GM12875 (cell line): ENCODE measurements around the gene VGLL4.

ENCODE experiments used
- H3K4me3 ChIP-seq: one replicate; pipeline ENCODE4 v1.5.1; 2011; ENCODE audit warnings: low read depth, low read length, control low read depth
- TF ChIP-seq, protein P1 (sequence below): IDR thresholded peaks from 2 replicates; pipeline ENCODE4 v1.5.1; 2011; ENCODE audit warnings: low read depth, mild to moderate bottlenecking, control low read depth, inconsistent platforms, low read length, moderate library complexity, borderline replicate concordance; ENCODE audit not compliant: insufficient read depth

Gene VGLL4

DNA sequence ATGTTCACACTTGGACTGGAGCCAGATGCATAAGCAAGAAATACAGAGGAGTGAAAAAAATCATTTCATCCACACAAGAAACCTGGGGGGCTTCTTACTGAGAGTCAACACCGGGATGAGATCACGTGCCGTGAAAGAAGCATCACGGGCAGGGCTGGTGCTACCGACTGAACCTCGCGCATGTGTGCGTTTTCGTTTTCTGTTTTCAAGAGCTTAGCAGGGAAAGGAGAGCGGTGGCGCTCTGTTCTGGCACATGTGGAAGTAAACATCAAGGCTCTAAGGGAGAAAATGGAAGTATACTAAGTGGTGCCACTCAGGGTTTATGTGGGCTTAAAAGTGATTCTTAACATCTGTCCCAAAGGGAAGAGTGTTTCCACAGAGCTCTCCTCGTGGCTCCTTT, 55.9 kb downstream of the VGLL4 start:
- TF ChIP-seq, protein P1, sequence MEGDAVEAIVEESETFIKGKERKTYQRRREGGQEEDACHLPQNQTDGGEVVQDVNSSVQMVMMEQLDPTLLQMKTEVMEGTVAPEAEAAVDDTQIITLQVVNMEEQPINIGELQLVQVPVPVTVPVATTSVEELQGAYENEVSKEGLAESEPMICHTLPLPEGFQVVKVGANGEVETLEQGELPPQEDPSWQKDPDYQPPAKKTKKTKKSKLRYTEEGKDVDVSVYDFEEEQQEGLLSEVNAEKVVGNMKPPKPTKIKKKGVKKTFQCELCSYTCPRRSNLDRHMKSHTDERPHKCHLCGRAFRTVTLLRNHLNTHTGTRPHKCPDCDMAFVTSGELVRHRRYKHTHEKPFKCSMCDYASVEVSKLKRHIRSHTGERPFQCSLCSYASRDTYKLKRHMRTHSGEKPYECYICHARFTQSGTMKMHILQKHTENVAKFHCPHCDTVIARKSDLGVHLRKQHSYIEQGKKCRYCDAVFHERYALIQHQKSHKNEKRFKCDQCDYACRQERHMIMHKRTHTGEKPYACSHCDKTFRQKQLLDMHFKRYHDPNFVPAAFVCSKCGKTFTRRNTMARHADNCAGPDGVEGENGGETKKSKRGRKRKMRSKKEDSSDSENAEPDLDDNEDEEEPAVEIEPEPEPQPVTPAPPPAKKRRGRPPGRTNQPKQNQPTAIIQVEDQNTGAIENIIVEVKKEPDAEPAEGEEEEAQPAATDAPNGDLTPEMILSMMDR: no peak
- no peak overlapping the region for H3K4me3 ChIP-seq

DNA sequence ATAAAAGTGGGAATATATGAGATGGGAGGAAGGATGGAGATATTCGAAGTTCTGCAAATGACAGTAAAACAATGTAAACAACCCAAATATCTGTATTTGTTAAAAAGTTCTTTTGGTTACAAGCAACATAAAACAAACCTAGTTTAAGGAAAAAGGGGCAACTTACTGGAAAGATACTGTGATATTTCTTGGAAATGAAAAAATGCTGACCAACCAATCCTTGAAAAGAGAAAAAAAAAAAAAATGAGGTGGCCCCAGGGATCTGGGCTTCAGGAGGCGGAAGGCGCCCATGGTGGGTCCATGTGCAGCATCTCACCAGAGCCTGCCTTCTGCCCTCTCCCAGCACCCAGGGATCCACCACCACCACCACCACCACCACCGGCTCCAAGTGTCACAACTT, 59.1 kb downstream of the VGLL4 start:
- TF ChIP-seq, protein P1: no peak
- no peak overlapping the region for H3K4me3 ChIP-seq

DNA sequence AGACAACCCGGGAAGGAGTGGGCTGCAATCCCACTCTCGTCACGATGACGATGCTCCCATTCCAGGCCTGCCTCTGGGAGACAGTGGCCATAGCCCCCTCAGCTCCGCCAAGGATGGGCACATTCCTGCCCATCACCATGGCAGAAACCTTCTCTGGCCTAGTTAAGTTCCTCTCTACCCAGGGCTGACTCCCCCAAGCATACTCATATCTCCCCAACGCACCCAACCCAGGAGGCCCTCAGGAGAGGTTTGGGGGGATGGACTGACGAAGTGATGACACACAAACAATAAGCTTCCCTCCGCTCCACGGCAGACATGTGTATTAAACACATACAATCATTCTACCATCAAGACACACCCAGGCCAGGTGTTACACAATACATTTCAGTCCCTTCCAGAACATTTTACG, 60.1 kb downstream of the VGLL4 start:
- no peak overlapping the region for H3K4me3 ChIP-seq

DNA sequence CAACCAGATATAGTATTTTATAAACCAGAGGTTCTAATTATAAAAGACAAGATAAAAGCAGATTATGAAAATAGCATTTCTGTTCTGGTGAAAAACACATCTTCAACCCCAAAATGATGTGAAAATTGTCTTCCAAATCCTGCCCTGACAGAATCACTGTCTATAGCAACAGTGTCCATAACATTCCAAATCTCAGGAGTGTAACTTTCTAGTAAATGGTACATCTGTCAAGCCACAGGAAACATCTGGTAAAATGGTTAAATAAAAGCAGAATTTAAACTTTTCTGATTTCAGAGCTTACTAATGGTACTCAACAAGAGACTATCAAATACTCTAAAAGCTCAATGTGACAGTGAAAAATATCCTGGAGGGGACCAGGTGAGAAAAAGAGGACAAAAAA, 60.5 kb downstream of the VGLL4 start:
- TF ChIP-seq, protein P1: no peak
- no peak overlapping the region for H3K4me3 ChIP-seq

More for the DNA sequence above, 60.1 kb downstream of the VGLL4 start:
- TF ChIP-seq, protein P1: no peak

DNA sequence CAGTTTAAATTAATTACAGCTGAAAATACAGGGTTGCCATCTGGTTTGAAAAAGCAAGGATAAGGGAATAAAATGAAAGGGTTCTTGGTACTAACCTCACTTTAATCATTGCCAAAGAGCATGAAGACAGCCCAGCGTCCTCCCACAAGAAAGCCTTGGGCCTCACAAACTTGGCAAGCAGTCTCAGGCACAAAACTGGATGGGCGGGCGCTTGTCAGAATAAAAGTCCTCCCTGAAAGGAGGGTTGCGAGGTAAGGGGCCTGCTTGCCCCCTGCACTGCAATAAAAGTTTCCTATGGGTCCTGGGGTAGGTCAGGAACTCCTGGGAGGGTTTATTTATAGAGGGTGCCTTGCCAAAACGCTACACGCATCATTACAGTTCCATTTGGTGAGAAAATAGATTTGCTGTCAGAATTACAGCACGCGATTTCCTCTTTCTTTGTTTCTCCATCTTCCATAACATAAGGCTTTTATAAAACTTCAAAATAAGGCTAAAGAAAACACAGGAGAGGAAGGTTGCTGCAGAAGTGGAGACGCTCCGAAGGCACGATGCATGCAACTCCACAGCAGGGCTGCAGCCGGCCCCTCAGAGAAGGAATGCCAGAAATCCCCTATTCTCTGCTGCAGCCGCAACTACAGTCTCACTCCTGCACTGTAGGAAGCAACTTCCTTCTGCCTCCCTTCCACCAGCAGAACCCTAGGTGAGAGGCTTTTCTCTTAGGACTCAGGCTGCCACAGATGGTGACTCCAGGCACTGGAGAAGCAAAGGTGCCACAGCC, 61.3 kb downstream of the VGLL4 start:
- peak overlapping the region; percentile 34 for H3K4me3 ChIP-seq
- TF ChIP-seq, protein P1: no peak

DNA sequence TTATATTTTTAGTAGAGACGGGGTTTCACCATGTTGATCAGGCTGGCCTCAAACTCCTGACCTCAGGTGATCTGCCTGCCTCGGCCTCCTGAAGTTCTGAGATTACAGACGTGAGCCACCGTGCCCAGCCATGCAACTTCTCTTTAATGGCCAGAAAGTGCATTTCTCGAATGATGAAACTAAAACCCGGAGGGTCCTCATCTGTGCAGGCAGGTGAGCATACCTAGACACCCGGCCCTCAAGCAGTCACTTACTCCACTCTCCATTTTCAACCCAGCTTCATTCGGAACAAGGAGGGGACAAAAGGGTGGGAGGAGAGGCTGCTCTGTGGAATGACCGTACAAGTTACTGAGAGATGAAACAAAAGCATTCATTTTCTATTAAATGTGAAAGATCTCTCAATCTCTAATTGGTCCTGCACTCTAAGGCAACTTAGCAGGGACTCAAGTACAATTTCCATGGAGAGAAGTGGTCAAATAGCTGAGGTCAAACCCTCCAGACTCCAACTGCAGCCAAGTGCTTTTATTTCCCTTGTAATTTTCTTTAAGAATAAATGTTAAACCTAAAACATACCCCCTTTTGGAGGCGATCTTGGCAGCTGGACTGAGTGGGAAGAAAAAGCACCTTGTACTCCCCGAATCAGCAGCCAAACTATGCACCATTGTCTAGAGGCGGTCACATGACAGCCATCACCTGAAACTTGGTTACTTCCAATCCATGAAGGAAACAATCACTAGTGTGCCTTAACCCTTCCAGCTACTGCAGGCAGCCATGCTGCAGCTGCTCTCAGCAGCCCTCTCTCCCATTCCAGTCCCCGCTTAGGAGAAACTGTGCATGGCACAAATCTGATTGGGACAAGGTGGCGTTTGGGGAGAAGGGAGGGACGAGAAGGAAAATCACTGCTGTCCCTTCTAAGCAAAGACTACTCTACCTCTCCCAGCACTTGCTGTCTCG, 62.2 kb downstream of the VGLL4 start:
- peak overlapping the region; percentile 34 for H3K4me3 ChIP-seq
- TF ChIP-seq, protein P1: no peak

DNA sequence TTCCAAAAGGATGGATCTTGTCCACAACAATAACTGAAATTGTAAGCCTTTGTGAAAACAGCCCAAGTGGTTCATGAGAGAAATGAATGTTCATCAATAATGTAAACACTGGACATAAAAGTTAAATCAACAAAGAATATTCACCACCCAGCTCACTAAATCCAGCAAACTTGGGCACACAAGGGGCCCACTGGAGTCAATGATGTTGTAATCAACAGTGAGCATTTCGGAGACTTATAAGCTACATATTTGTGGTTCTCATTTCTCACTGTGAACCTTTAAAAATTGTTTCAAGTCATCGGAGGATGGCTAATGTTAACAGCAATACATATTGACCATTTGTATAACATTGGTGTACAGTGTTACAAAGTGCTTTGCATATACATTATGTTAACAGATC, 63.1 kb downstream of the VGLL4 start:
- H3K4me3 ChIP-seq: no peak overlapping the region
- TF ChIP-seq, protein P1: no peak
